BE2C (cell line): ENCODE measurements around the gene ANKK1.

Source experiments
- DNase-seq: peaks from one replicate; pipeline ENCODE4 v3.0.0-alpha.2; 2020
- H3K27me3 ChIP-seq: fragments of 250-450 bp; sonication (Bioruptor Pico); 2 replicates; pipeline ENCODE4 v1.5.1; 2020; ENCODE audit warnings: mild to moderate bottlenecking
- H3K36me3 ChIP-seq: fragments of 250-450 bp; sonication (Bioruptor Pico); 2 replicates; pipeline ENCODE4 v1.5.1; 2020; ENCODE audit warnings: mild to moderate bottlenecking
- H3K4me1 ChIP-seq: fragments of 250-450 bp; sonication (Bioruptor Pico); 2 replicates; pipeline ENCODE4 v1.5.1; 2020
- H3K4me3 ChIP-seq: 2 replicates; pipeline ENCODE4 v1.5.1; 2011; ENCODE audit warnings: low read depth, low read length
- H3K9me3 ChIP-seq: fragments of 250-450 bp; sonication (Bioruptor Pico); 2 replicates; pipeline ENCODE4 v1.5.1; 2020
- CTCF ChIP-seq: IDR thresholded peaks from 2 replicates; pipeline ENCODE4 v1.5.1; 2012; ENCODE audit warnings: mild to moderate bottlenecking, low read depth, low read length

Gene ANKK1

GRCh38 chr11:113400631-113401230 lies 13.2 kb downstream of the ANKK1 start:
- H3K36me3 ChIP-seq, result no peaks in the 10 kb centered on the region
- no peak for TF ChIP-seq CTCF
- H3K4me3 ChIP-seq, result no peak overlapping the region
- DNase-seq, result no peak
- H3K27me3 ChIP-seq, result no peaks in the 10 kb centered on the region
- H3K4me1 ChIP-seq, result no peaks in the 10 kb centered on the region
- H3K9me3 ChIP-seq, result no peaks in the 10 kb centered on the region

- no peaks in the 10 kb centered on the region for H3K4me1 ChIP-seq
- H3K9me3 ChIP-seq, result no peaks in the 10 kb centered on the region
- H3K27me3 ChIP-seq, result no peaks in the 10 kb centered on the region
- no peak overlapping the region for H3K4me3 ChIP-seq
- TF ChIP-seq CTCF, result no peak
- DNase-seq, result peak; percentile 72
- H3K36me3 ChIP-seq, result no peaks in the 10 kb centered on the region
Observed at GRCh38 chr11:113401718-113402117, 14.1 kb downstream of the ANKK1 start.

- no peak overlapping the region for H3K4me3 ChIP-seq
- no peaks in the 10 kb centered on the region for H3K36me3 ChIP-seq
- H3K4me1 ChIP-seq, result no peaks in the 10 kb centered on the region
- DNase-seq, result no peak
- no peak for TF ChIP-seq CTCF
- no peaks in the 10 kb centered on the region for H3K9me3 ChIP-seq
- H3K27me3 ChIP-seq, result no peaks in the 10 kb centered on the region
Observed at GRCh38 chr11:113404859-113405430, 17.4 kb downstream of the ANKK1 start.

- H3K27me3 ChIP-seq, result no peaks in the 10 kb centered on the region
Observed at GRCh38 chr11:113405724-113406478, 18.3 kb downstream of the ANKK1 start.

GRCh38 chr11:113407163-113407562 lies 19.6 kb downstream of the ANKK1 start:
- H3K36me3 ChIP-seq, result no peaks in the 10 kb centered on the region
- H3K4me1 ChIP-seq, result no peaks in the 10 kb centered on the region
- H3K9me3 ChIP-seq, result no peaks in the 10 kb centered on the region
- no peak overlapping the region for H3K4me3 ChIP-seq
- DNase-seq, result no peak
- no peaks in the 10 kb centered on the region for H3K27me3 ChIP-seq
- no peak for TF ChIP-seq CTCF

More at GRCh38 chr11:113405724-113406478, 18.3 kb downstream of the ANKK1 start:
- no peaks in the 10 kb centered on the region for H3K9me3 ChIP-seq
- DNase-seq, result no peak
- H3K36me3 ChIP-seq, result no peaks in the 10 kb centered on the region
- TF ChIP-seq CTCF, result no peak
- no peaks in the 10 kb centered on the region for H3K4me1 ChIP-seq
- no peak overlapping the region for H3K4me3 ChIP-seq

GRCh38 chr11:113408206-113408605 lies 20.6 kb downstream of the ANKK1 start:
- no peak for DNase-seq
- H3K27me3 ChIP-seq, result no peaks in the 10 kb centered on the region
- no peak for TF ChIP-seq CTCF
- no peaks in the 10 kb centered on the region for H3K36me3 ChIP-seq
- no peaks in the 10 kb centered on the region for H3K9me3 ChIP-seq
- no peaks in the 10 kb centered on the region for H3K4me1 ChIP-seq
- no peak overlapping the region for H3K4me3 ChIP-seq
